Activated CD4-positive, alpha-beta memory T cell treated with anti-CD3 and anti-CD28 coated beads, Interleukin-2, amount 10 ng/mL, durations not matched to agents 7 days and 5 days (primary cell): ENCODE results near the gene MCM9. TPM values are rescaled to one million over a fixed set of nuclear protein-coding genes. Genes with fewer than 3 reads are reported as not detected.
"Not testable (repeated sequence)": the region's sequence is repeated elsewhere in the genome, so short reads cannot be mapped to it uniquely, and the experiment has no call there.

ENCODE experiments used
- CTCF ChIA-PET: fragments of 350-600 bp; sonication (Branson Sonifier 250); formaldehyde crosslinking; loops from one replicate; lab custom pipeline; 2021; ENCODE audit warnings: antibody characterized with exemption, inconsistent platforms; lab: Charles Lee
- POLR2A ChIA-PET: fragments of 350-600 bp; sonication (Branson Sonifier 250); formaldehyde crosslinking; loops from one replicate; lab custom pipeline; 2021; ENCODE audit warnings: antibody characterized with exemption; lab: Charles Lee
- DNase-seq: peaks from one replicate; pipeline ENCODE4 v3.0.0-alpha.2; 2020
- H3K27ac Mint-ChIP-seq: one replicate; pipeline ENCODE4 v1.8.0; 2021; ENCODE audit warnings: mild to moderate bottlenecking, mixed read lengths
- H3K27me3 Mint-ChIP-seq: one replicate; pipeline ENCODE4 v1.8.0; 2021; ENCODE audit warnings: mixed read lengths
- H3K36me3 Mint-ChIP-seq: one replicate; pipeline ENCODE4 v1.8.0; 2021; ENCODE audit warnings: low read depth, mixed read lengths
- H3K4me1 Mint-ChIP-seq: one replicate; pipeline ENCODE4 v1.8.0; 2021; ENCODE audit warnings: mixed read lengths
- H3K4me3 Mint-ChIP-seq: one replicate; pipeline ENCODE4 v1.8.0; 2021; ENCODE audit warnings: mild to moderate bottlenecking, mixed read lengths
- H3K9me3 Mint-ChIP-seq: one replicate; pipeline ENCODE4 v1.8.0; 2021; ENCODE audit warnings: mixed read lengths
- total RNA-seq, 2 experiments: library from RNA; stranded (reverse); gene quantifications; one replicate each; pipeline ENCODE4 v1.2.3, GENCODE V29; 2021

The MCM9 gene
- total RNA-seq, 2 experiments from 2014 or later, result 14.8 to 15.7 TPM

- no peak for DNase-seq
- ChIA-PET POLR2A (interaction anchor here (1.2 to 2.4 kb wide), 7 partner anchors 10 to 96 kb away, joined by 3 to 20 read pairs (median 5); partner anchors contain the start of gene ASF1A), CTCF (interaction anchor here (0.7 to 4.1 kb wide), 16 partner anchors 8 to 824 kb away, joined by 3 to 37 read pairs (median 6); no protein-coding TSS in a partner anchor)
Observed at GRCh38 chr6:118801257-118801656, 133.7 kb downstream of the MCM9 start.

GRCh38 chr6:118800394-118801071, 134.4 kb downstream of the MCM9 start:
- H3K4me3 Mint-ChIP-seq, result peak overlapping the region; percentile 14
- no peaks in the 10 kb centered on the region for H3K27me3 Mint-ChIP-seq
- POLR2A ChIA-PET, result interaction anchor here (0.5 to 2.4 kb wide), 14 partner anchors 8 to 614 kb away, joined by 3 to 20 read pairs (median 4); partner anchors contain the start of genes ASF1A and CEP85L
- H3K4me1 Mint-ChIP-seq, result peaks cover 44% of the 10 kb centered on the region
- peak; percentile 87 for DNase-seq
- H3K9me3 Mint-ChIP-seq, result peaks cover 11% of the 10 kb centered on the region
- peak overlapping the region; percentile 77 for H3K27ac Mint-ChIP-seq
- CTCF ChIA-PET, result interaction anchor here (0.6 to 4.1 kb wide), 28 partner anchors 9 to 824 kb away, joined by 3 to 37 read pairs (median 4); partner anchors contain the start of gene CEP85L
- H3K36me3 Mint-ChIP-seq, result peaks cover 28% of the 10 kb centered on the region

More at GRCh38 chr6:118801257-118801656, 133.7 kb downstream of the MCM9 start:
- Mint-ChIP-seq H3K27me3 (no peaks in the 10 kb centered on the region), H3K36me3 (peaks cover 22% of the 10 kb centered on the region), H3K9me3 (peaks cover 6% of the 10 kb centered on the region), H3K27ac (no peak overlapping the region), H3K4me1 (peaks cover 37% of the 10 kb centered on the region), H3K4me3 (no peak overlapping the region)

GRCh38 chr6:118799826-118800225, 135.1 kb downstream of the MCM9 start:
- no peaks in the 10 kb centered on the region for H3K27me3 Mint-ChIP-seq
- H3K36me3 Mint-ChIP-seq, result peaks cover 35% of the 10 kb centered on the region
- ChIA-PET POLR2A (interaction anchor here (0.9 to 2.4 kb wide), 11 partner anchors 9 to 234 kb away, joined by 3 to 20 read pairs (median 4); partner anchors contain the start of genes ASF1A and CEP85L), CTCF (interaction anchor here (0.9 to 4.1 kb wide), 15 partner anchors 10 to 515 kb away, joined by 4 to 37 read pairs (median 6); partner anchors contain the start of gene CEP85L)
- DNase-seq, result no peak
- peaks cover 15% of the 10 kb centered on the region for H3K9me3 Mint-ChIP-seq
- H3K27ac Mint-ChIP-seq, result no peak overlapping the region
- peaks cover 50% of the 10 kb centered on the region for H3K4me1 Mint-ChIP-seq
- H3K4me3 Mint-ChIP-seq, result no peak overlapping the region

GRCh38 chr6:118796548-118796947, 138.4 kb downstream of the MCM9 start:
- peaks cover 43% of the 10 kb centered on the region for H3K36me3 Mint-ChIP-seq
- CTCF ChIA-PET, result interaction anchor here (1.0 to 2.7 kb wide), 10 partner anchors 9 to 147 kb away, joined by 3 to 18 read pairs (median 6); partner anchors contain the start of genes ASF1A and CEP85L
- H3K4me1 Mint-ChIP-seq, result peaks cover 51% of the 10 kb centered on the region
- H3K27me3 Mint-ChIP-seq, result not testable (repeated sequence)
- POLR2A ChIA-PET, result interaction anchor here (0.5 to 3.8 kb wide), 11 partner anchors 9 to 145 kb away, joined by 3 to 47 read pairs (median 8); partner anchors contain the start of genes ASF1A and CEP85L
- peaks cover 26% of the 10 kb centered on the region for H3K9me3 Mint-ChIP-seq
- peak overlapping the region; percentile 19 for H3K4me3 Mint-ChIP-seq
- DNase-seq, result peak; percentile 95
- H3K27ac Mint-ChIP-seq, result peak overlapping the region; percentile 93

- H3K4me1 Mint-ChIP-seq, result peaks cover 36% of the 10 kb centered on the region
- H3K36me3 Mint-ChIP-seq, result peaks cover 31% of the 10 kb centered on the region
- H3K27ac Mint-ChIP-seq, result no peak overlapping the region
- no peaks in the 10 kb centered on the region for H3K27me3 Mint-ChIP-seq
- POLR2A ChIA-PET, result interaction anchor here (0.8 to 2.5 kb wide), 4 partner anchors 9 to 559 kb away, joined by 3 to 8 read pairs (median 3); partner anchors contain the start of gene ASF1A
- no peak for DNase-seq
- H3K9me3 Mint-ChIP-seq, result peaks cover 21% of the 10 kb centered on the region
- CTCF ChIA-PET, result interaction anchor here (0.6 to 1.3 kb wide), 2 partner anchors 13 to 502 kb away, joined by 3 to 5 read pairs; no protein-coding TSS in a partner anchor
- H3K4me3 Mint-ChIP-seq, result no peak overlapping the region
Observed at GRCh38 chr6:118791499-118791898, 143.5 kb downstream of the MCM9 start.

GRCh38 chr6:118789954-118790353, 145.0 kb downstream of the MCM9 start:
- ChIA-PET CTCF (interaction anchor here (0.9 to 1.9 kb wide), 2 partner anchors 11 to 511 kb away, joined by 5 to 8 read pairs; no protein-coding TSS in a partner anchor), POLR2A (interaction anchor here (0.7 to 2.5 kb wide), 3 partner anchors 11 to 104 kb away, joined by 3 to 8 read pairs (median 5); partner anchors contain the start of gene ASF1A)
- Mint-ChIP-seq H3K27ac (no peak overlapping the region), H3K4me1 (peaks cover 23% of the 10 kb centered on the region), H3K27me3 (no peaks in the 10 kb centered on the region), H3K36me3 (peaks cover 16% of the 10 kb centered on the region), H3K9me3 (peaks cover 14% of the 10 kb centered on the region), H3K4me3 (no peak overlapping the region)
- no peak for DNase-seq

- no peak overlapping the region for H3K4me3 Mint-ChIP-seq
- peaks cover 12% of the 10 kb centered on the region for H3K9me3 Mint-ChIP-seq
- peaks cover 14% of the 10 kb centered on the region for H3K36me3 Mint-ChIP-seq
- ChIA-PET POLR2A (interaction anchor here (0.7 to 2.5 kb wide), 3 partner anchors 11 to 105 kb away, joined by 3 to 8 read pairs (median 5); partner anchors contain the start of gene ASF1A), CTCF (interaction anchor here (0.9 to 1.9 kb wide), 2 partner anchors 11 to 510 kb away, joined by 5 to 8 read pairs; no protein-coding TSS in a partner anchor)
- no peak for DNase-seq
- H3K27me3 Mint-ChIP-seq, result no peaks in the 10 kb centered on the region
- no peak overlapping the region for H3K27ac Mint-ChIP-seq
- H3K4me1 Mint-ChIP-seq, result peaks cover 21% of the 10 kb centered on the region
Observed at GRCh38 chr6:118789419-118789818, 145.5 kb downstream of the MCM9 start.

- POLR2A ChIA-PET, result interaction anchor here (1.1 to 2.5 kb wide), 4 partner anchors 22 to 105 kb away, joined by 3 to 9 read pairs (median 7); partner anchors contain the start of gene ASF1A
- Mint-ChIP-seq H3K9me3 (peaks cover 11% of the 10 kb centered on the region), H3K4me1 (peaks cover 21% of the 10 kb centered on the region), H3K36me3 (peaks cover 14% of the 10 kb centered on the region), H3K27me3 (no peaks in the 10 kb centered on the region), H3K4me3 (no peak overlapping the region), H3K27ac (no peak overlapping the region)
- DNase-seq, result no peak
- CTCF ChIA-PET, result interaction anchor here (0.7 to 2.0 kb wide), 3 partner anchors 56 to 79 kb away, joined by 3 to 5 read pairs (median 4); no protein-coding TSS in a partner anchor
Observed at GRCh38 chr6:118788702-118789101, 146.3 kb downstream of the MCM9 start.

GRCh38 chr6:118787724-118788423, 147.1 kb downstream of the MCM9 start:
- Mint-ChIP-seq H3K4me1 (peaks cover 21% of the 10 kb centered on the region), H3K27ac (peak overlapping the region; percentile 58), H3K4me3 (no peak overlapping the region), H3K9me3 (peaks cover 9% of the 10 kb centered on the region), H3K27me3 (no peaks in the 10 kb centered on the region), H3K36me3 (peaks cover 14% of the 10 kb centered on the region)
- peak; percentile 37 for DNase-seq
- POLR2A ChIA-PET, result interaction anchor here (1.0 to 2.0 kb wide), 7 partner anchors 8 to 108 kb away, joined by 3 to 11 read pairs (median 5); partner anchors contain the start of gene ASF1A
- CTCF ChIA-PET, result interaction anchor here (0.9 to 2.0 kb wide), 7 partner anchors 8 to 78 kb away, joined by 3 to 8 read pairs (median 5); no protein-coding TSS in a partner anchor

GRCh38 chr6:118786596-118787453, 148.1 kb downstream of the MCM9 start:
- ChIA-PET POLR2A (interaction anchor here (1.0 to 2.0 kb wide), 6 partner anchors 9 to 109 kb away, joined by 3 to 11 read pairs (median 6); partner anchors contain the start of gene ASF1A), CTCF (interaction anchor here (0.6 to 2.0 kb wide), 8 partner anchors 7 to 116 kb away, joined by 3 to 8 read pairs (median 5); no protein-coding TSS in a partner anchor)
- Mint-ChIP-seq H3K27ac (no peak overlapping the region), H3K4me1 (peaks cover 21% of the 10 kb centered on the region), H3K27me3 (no peaks in the 10 kb centered on the region), H3K36me3 (peaks cover 8% of the 10 kb centered on the region), H3K4me3 (no peak overlapping the region), H3K9me3 (peaks cover 2% of the 10 kb centered on the region)
- no peak for DNase-seq

- peaks cover 4% of the 10 kb centered on the region for H3K36me3 Mint-ChIP-seq
- POLR2A ChIA-PET, result no interaction called here
- DNase-seq, result no peak
- H3K4me1 Mint-ChIP-seq, result peaks cover 17% of the 10 kb centered on the region
- no peaks in the 10 kb centered on the region for H3K9me3 Mint-ChIP-seq
- CTCF ChIA-PET, result interaction anchor here (1.3 to 1.4 kb wide), 2 partner anchors 10 to 14 kb away, joined by 3 read pairs; no protein-coding TSS in a partner anchor
- no peak overlapping the region for H3K27ac Mint-ChIP-seq
- H3K27me3 Mint-ChIP-seq, result no peaks in the 10 kb centered on the region
- H3K4me3 Mint-ChIP-seq, result no peak overlapping the region
Observed at GRCh38 chr6:118785601-118786000, 149.4 kb downstream of the MCM9 start.
